IPS DF 4.7 (cell line): ENCODE data around the gene COL27A1.

Experiments
- DNase-seq: peaks from one replicate; pipeline ENCODE4 v3.0.0-alpha.2; 2013; ENCODE audit warnings: low spot score; ENCODE audit errors: extremely low read depth

COL27A1 gene

DNA sequence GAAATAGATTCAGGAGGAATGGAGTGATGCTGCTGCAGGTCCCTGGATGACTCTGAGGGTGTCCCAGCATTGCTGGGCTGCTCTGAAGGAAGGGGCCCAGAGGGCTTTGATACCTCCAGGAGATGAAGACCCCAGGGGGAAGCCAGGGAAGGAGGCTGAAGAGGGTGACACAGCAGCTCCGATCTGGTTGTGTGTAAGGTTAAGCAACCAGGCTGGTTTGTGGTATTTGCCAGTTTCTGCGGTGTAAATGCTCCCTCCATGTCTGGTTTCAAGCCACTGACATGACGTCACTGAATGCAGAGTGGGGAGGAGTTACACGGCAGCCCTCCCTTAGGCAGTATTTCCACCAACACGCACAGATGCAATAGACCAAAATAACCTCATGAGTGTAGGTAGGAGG, 127.6 kb downstream of the COL27A1 start:
- DNase-seq = no peak

DNA sequence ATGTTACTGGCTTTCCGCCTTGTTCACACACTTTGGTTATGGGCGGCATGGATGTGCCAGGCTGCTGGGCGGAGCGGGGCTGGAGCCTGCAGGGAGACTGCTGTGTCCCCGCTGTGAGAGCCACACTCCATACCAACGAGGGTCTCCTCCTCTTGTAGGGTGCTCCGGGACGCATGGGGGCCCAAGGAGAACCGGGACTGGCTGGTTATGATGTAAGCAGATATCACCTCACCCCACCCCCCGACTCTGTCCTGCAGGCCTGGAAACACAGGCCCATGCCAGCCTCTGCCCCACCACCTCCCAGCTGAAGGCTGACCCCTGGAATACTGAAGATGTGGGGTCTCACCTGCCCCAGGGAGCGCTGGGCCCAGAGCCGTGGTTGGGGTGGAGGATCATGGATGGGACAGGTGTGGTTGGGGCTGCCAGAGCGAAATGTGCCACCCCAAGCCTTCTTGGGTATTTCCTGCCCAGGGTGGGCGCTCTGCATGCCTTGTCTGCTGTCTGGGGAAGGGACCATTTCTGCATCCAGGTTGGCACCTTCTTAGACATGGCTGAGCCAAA, 128.3 kb downstream of the COL27A1 start:
- no peak for DNase-seq

DNA sequence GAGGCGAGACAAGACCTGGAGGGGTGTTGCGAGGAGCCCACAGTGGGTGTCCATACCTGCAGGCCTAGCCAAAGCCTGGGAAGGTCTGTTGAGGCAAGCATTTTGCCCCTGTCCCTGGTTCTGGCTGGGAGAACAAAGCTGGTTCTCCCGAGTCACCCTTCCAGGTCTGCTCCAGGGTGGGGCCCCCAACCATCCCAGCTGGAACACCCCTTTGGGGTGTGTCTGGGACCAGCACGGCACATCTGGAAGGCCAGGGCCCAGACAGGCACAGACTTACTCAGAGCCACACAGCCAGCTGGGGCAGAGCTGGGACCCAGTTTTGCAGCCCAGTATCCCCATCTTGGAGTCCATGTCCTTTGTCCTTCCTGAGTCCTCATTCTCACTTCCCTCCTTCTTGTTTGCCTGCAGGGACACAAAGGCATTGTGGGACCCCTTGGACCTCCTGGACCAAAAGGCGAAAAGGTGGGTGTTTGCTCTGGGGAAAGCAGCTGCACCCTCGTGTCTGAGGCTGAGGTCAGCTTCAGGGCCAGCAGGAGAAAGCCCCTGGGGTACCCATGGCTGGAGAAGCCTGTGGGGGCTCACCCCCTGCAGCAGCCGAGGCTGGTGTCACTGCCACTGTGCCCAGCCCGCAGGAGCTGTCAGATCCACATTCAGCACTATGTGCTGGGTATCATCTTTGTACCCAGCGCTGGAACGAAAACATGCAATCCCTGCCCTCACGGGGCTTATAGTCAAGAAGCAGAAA, 129.2 kb downstream of the COL27A1 start:
- DNase-seq = no peak

GRCh38 chr9:114285166-114285867, 130.0 kb downstream of the COL27A1 start:
- DNase-seq = no peak

DNA sequence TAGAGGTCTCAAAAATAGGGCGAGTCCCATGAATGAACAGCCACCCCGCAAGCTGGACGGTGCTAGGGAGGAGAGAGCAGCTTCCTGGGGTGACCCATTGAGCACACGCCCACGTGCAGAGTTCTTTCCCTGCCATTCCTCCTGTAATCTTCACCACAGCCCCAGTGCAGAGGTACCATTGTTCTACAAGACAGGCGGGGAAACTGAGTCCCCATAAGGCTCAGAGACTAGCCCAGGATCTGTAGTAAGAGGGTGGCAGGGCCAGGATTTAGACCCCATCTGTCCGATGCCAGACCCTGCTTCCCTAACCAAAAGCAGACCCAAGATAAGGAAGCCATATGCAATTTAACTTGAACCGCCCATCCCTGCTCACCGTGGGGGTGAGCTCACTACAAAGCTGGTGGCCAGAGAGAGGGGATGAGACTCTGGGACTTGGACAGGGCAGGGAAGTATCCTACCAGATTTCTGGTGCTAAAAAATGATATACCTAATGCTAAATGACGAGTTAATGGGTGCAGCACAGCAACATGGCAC, 130.9 kb downstream of the COL27A1 start:
- no peak for DNase-seq

GRCh38 chr9:114287001-114287762, 131.8 kb downstream of the COL27A1 start:
- DNase-seq = no peak

GRCh38 chr9:114287763-114288192, 132.4 kb downstream of the COL27A1 start:
- no peak for DNase-seq

DNA sequence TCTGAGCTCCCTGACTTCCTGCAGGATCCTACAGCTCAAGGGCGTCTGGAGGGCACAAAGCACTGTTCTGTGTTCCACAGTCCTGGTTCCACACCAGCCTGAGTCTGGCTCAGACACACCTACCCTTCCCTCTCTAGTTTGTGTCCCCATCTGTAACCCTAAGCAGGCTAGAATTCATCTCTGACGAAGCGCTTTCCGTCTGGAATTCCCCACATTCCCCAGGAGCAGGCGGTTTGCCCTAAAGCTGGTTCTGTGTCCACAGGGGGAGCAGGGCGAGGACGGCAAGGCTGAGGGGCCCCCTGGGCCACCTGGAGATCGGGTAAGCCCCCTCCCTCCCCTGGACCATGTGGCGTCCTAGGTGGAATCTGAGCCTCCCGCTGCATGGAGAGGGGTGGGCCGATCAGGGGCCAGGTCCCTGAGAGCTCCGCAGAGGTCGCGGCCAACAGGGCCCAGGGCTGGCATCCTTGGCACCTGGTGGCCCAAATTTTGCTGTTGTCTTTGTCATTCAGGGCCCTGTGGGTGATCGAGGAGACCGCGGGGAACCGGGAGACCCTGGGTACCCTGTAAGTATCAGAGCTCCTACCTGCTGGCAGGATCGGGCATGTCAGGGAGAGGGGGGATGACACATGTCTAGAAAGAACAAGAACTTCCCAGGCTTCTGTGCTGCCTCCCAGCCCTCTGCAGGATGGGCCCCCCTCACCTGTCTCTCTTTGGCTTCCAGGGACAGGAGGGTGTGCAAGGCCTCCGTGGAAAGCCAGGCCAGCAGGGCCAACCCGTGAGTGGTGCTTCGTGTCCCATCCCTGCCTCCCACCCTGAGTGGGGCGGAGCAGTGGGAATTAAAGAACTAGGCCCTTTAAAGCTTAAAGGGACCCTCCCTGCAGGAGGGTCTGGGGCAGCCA, 133.1 kb downstream of the COL27A1 start:
- DNase-seq = no peak

DNA sequence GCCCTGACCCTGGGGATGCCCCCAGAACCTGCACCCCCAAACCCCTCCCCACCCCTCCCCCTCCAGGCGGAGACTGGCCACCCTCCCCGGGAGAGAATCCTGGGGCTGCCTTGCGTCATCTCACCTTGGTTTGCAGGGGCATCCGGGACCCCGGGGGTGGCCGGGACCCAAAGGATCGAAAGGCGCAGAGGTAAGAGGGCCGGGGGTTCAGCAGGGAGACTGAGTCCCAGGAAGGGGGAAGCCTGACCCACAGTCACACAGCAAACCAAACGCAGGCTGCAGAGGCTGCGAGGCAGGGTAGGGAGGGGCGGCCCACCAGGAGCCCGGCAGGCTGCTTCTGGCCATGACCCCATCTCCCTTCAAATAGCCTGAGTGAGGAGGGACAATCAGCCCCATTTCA, 133.8 kb downstream of the COL27A1 start:
- no peak for DNase-seq

GRCh38 chr9:114289571-114290481, 134.5 kb downstream of the COL27A1 start:
- DNase-seq = no peak

GRCh38 chr9:114290561-114290986, 135.2 kb downstream of the COL27A1 start:
- DNase-seq = no peak

- DNase-seq = no peak
Measured at GRCh38 chr9:114291064-114291474, 135.7 kb downstream of the COL27A1 start.

- no peak for DNase-seq
Measured at GRCh38 chr9:114291886-114292590, 136.7 kb downstream of the COL27A1 start.

- no peak for DNase-seq
Measured at GRCh38 chr9:114294664-114295063, 139.3 kb downstream of the COL27A1 start.

DNA sequence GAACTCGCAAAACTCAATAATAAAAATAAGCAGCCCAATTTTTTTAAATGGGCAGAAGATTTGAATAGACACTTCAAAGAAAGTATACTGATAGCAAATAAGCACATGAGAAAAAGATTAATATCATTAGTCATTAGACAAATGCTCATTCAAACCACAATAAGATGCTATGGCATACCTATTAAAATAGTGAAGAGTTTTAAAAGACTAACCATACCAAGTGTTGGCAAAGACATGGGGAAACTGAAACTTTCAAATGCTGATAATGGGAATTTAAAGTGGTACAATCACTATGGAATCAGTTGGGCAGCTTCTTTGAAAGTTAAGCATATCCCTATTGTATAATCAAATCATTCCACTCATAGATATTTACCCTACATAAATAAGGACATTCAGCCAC, 141.0 kb downstream of the COL27A1 start:
- no peak for DNase-seq

- no peak for DNase-seq
Measured at GRCh38 chr9:114299286-114300152, 144.2 kb downstream of the COL27A1 start.

GRCh38 chr9:114300153-114300845, 145.0 kb downstream of the COL27A1 start:
- no peak for DNase-seq
